GM21737 (cell line): ENCODE measurements around the gene SLC7A14.

Experiments used
- ATAC-seq: cut with Tn5 transposase; IDR thresholded peaks from one replicate; pipeline ENCODE4 v1.9.1; 2021; ENCODE audit warnings: mild to moderate bottlenecking, moderate library complexity; ENCODE audit not compliant: unreplicated experiment

Gene SLC7A14

GRCh38 chr3:170473358-170473757 lies 112.5 kb downstream of the SLC7A14 start:
- no peak for ATAC-seq

GRCh38 chr3:170471149-170471548 lies 114.7 kb downstream of the SLC7A14 start:
- ATAC-seq = no peak

DNA sequence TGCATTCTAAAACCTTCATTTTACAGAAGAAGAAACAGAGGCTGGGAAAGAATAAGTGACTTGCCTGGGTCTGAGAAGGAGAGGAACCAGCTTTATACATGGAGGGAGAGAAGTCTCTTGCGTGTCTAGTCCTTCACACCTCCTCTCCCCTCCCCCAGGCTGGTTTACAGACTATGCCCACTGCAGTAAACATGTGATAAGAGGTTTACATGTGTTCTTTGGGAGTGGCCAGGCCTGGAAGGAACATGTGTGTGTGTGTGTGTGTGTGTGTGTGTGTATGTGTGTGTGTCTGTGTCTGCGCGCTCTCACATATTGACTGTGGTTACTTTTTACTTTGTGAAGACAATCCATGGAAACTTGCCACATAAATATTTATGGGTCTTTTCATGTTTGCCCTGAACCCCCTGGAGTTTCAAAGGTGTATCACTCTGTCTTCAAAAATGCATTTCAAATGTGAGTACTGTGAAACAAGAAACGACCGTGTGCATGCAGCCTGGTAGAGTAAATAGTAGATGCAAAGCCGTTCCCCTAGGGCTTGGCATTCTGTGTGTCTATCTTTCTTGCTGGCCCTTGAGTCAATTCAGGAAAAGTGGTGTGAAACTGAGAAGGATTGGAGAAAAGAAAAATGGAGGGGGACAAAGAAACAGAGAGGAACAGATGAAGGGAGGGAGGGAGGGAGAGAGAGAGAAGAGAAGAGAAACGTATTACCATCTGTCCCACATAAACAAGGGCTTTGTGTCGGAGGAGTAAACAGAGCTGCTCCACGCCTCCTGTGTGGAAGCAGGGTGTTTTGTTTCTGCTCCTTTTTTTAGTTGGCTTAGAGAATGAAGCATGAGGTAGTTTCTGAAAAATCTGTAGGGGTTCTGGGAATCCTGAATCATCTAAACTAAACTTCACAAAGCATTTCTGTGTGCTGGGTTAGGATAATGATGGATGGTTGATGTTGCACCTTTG lies 115.5 kb downstream of the SLC7A14 start:
- ATAC-seq = no peak

GRCh38 chr3:170469151-170470062 lies 116.5 kb downstream of the SLC7A14 start:
- ATAC-seq = no peak

DNA sequence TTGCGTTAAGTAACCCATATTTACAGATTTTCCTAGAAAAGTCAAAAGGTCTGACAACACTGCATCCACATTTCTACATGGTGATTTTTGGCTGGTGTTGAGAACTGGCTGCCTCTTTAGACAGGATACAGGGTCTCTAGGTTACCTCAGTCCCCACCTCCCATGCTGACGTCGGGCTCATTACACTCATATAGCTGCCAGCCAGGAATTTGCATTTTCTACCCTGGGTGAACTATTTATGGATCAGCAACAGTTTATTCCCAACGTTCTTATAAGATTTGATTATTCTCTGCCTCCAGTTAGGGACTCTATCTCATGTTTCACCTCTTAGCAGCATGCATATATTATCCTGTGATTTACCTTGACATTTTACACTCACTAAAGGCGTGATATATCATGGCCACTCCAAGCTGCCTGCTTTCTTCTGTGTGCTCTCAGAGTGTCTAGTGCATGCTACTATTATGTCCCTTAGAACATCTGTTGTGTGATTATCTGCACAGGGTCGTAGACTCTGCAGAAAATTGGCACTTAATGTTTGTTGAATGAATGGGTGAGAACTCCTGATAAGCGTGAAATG lies 118.2 kb downstream of the SLC7A14 start:
- no peak for ATAC-seq

DNA sequence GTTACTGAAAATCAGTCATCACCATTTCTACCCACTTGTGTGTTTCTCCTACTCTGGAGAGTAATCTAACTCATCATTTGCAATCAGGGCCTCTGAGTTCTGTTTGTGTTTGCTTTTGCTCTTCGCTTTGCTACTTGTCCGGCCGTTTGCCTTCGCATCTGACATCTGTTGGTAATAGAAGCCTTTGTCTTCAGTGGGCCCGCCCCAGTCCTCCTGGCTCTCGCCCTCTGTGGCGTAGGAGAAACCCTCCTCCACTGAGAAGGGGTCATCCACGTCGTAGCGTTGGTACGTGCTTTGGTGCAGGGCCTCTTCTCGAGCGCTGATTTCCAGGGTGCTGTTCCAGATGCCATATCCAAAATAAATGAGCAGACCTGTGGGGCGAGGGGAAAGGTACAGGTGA lies 118.9 kb downstream of the SLC7A14 start:
- no peak for ATAC-seq

DNA sequence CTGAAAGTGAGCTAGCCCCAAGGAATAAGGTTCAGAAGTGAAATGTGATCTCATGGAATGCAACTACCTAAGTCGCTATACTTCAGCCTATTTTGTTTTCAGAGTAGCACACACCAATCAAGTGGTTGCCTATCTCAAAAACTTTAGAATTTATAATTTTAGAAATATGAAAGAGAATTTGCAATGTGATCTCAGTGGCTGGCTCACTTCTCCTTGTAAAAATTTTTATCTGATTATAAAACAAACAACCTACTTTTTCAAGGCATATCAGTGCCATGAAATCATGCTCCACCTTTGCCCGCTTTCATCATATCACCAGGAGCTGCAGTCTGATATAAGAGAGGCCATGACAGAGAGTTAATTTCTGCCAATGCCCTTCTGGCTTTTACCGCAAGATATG lies 119.9 kb downstream of the SLC7A14 start:
- no peak for ATAC-seq

DNA sequence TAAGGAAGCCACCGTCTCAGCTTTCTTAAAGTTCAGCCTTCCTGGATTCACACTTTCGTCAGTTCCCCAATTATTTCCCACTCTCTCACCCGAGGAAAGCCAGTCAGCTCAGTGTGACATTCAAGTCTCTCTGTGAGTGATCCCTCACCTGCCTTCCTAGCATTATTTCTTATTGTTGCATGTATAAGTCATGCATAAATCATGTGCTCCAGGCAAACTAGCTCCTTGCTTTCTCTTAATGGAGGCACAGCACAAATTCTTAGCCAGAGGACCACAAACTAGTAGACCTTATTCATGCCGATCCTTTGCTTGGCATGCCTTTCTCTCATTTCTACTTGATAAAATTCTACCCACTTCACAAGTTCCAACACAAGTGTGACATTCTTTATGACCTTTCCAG lies 122.9 kb downstream of the SLC7A14 start:
- ATAC-seq = no peak

DNA sequence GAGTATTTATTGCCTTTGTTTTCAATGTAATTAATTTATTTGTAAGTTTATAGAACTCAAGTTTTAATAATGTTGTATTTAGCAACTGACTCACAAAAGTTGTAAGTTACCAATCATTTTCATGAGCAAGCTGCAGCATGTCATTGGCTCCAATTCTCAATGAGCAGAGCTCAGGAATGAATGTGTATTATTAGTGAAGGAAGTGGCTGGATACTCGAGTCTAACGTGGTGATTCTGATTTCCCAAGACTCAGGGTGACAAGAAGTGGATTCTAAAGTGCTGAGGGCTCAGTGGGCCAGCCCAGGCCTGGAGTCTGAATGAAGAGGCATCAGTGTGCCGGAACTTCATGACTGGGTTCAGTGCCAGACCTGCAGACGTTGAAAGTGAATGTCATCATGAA lies 127.6 kb downstream of the SLC7A14 start:
- ATAC-seq = no peak

- no peak for ATAC-seq
These were observed 131.4 kb downstream of the SLC7A14 start for GRCh38 chr3:170454509-170454908.

DNA sequence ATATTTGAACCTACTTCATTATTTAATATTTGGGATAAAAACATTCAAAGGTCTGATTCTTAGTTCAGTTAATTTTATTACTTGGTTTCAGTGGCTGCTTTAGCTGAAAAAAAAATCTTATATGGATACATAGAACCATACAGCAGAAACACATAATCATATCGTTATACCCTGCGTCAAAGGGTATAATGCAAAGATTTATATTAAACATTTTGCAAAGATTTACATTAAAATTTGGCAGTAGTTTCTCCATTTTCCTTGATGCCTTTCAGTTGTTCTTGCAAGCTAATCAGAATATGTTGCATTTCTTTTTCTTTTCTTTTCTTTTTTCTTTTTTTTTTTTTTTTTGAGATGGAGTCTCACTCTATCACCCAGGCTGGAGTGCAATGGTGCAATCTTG lies 135.8 kb downstream of the SLC7A14 start:
- ATAC-seq = no peak

GRCh38 chr3:170448584-170448983 lies 137.3 kb downstream of the SLC7A14 start:
- ATAC-seq = no peak

GRCh38 chr3:170443457-170443856 lies 142.4 kb downstream of the SLC7A14 start:
- ATAC-seq = no peak

GRCh38 chr3:170442947-170443346 lies 142.9 kb downstream of the SLC7A14 start:
- ATAC-seq = no peak

DNA sequence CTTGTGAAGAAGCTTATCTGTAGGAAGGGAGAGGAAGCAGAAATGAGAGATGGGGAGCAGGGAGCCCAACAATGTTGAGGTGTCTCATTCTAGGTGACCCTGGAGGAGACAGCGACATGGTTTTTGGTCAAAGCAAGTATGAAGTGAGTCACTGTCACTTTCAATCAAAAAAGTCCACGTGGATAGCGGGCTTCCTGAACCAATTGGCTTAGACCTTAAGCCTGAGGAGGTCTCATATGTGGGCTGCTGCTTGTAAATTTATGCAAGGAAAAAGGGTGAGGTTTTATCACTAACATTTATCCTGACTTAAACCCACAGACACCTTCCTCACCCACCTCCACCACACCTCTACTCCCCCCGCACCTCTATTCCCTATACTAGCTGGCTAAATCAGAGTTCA lies 144.5 kb downstream of the SLC7A14 start:
- no peak for ATAC-seq

GRCh38 chr3:170440344-170440743 lies 145.5 kb downstream of the SLC7A14 start:
- ATAC-seq = no peak

GRCh38 chr3:170438836-170439235 lies 147.0 kb downstream of the SLC7A14 start:
- no peak for ATAC-seq

- no peak for ATAC-seq
These were observed 148.0 kb downstream of the SLC7A14 start for GRCh38 chr3:170437696-170438407.

DNA sequence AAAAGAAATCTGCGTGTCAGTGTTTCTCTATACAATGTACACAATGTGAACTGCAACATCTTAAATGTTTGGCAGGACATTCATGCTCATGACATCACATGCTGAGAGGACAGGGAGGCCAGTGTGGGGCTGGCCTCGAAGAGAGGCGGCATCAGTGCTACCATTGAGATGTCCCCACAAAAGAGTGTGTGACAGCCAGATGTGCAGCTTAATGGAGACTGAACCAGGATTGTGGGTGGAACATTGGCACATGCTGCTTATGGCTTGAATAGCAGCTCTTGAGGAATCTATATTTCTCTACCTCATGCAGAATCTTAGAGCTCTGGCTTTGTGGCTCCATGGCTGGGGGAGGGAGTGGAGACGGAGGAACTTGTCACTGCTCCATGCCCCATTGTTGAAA lies 148.7 kb downstream of the SLC7A14 start:
- no peak for ATAC-seq

DNA sequence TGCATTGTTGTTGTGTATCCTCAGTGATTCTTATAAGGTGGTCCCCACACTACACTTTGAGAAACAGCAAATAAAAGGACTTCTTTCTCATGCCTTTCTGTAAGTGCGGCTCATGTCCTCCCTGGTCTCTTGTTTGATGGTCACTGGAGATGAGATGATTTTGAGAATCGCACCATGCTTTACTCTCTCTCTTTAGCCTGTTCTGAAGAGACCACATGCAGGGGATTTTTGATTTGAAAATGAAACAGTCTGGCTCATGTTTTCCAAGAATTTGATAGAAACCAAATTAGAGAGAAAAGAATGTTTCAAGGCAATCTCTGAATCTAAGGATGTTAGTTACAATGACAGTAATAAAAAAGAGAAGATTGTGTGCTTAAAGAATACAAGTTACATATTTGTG lies 149.2 kb downstream of the SLC7A14 start:
- ATAC-seq = no peak

GRCh38 chr3:170432416-170432815 lies 153.5 kb downstream of the SLC7A14 start:
- no peak for ATAC-seq
